ENCODE results near the gene TMEM120B.

DNA sequence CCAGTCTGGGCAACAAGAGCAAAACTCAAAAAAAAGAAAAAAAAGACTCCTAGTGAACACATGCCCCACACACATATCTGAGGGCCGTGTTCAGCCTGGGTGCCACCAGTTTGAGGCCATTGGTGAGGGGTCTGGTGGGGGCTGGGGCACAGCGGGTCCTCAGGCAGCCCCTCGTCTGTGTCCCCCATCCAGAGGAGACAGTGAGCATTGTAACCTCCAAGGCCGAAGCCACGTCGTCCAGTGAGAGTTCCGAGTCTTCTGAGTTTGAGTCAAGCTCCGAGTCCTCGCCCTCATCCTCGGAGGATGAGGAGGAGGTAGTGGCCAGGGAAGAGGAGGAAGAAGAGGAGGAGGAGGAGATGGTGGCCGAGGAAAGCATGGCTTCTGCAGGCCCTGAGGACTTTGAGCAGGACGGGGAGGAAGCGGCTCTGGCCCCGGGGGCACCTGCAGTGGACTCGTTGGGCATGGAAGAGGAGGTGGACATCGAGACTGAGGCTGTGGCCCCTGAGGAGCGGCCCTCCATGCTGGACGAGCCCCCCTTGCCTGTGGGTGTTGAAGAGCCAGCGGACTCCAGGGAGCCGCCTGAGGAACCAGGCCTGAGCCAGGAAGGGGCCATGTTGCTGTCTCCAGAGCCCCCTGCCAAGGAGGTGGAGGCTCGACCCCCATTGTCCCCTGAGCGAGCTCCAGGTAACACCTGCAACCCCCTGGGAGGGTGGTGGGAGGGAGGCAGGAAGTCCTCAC lies 106.8 kb downstream of the TMEM120B start:
- no peak for TF ChIP-seq EZH2 (IDR thresholded peaks at IDR 0.05; ENCODE audit: borderline replicate concordance, low read depth, low read length, poor library complexity, severe bottlenecking)
- TF ChIP-seq, protein P1, sequence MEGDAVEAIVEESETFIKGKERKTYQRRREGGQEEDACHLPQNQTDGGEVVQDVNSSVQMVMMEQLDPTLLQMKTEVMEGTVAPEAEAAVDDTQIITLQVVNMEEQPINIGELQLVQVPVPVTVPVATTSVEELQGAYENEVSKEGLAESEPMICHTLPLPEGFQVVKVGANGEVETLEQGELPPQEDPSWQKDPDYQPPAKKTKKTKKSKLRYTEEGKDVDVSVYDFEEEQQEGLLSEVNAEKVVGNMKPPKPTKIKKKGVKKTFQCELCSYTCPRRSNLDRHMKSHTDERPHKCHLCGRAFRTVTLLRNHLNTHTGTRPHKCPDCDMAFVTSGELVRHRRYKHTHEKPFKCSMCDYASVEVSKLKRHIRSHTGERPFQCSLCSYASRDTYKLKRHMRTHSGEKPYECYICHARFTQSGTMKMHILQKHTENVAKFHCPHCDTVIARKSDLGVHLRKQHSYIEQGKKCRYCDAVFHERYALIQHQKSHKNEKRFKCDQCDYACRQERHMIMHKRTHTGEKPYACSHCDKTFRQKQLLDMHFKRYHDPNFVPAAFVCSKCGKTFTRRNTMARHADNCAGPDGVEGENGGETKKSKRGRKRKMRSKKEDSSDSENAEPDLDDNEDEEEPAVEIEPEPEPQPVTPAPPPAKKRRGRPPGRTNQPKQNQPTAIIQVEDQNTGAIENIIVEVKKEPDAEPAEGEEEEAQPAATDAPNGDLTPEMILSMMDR (conservative IDR thresholded peaks at IDR 0.05; ENCODE audit: low read depth, low read length) = no peak

All from A673 (cell line).